GM10248 (cell line): ENCODE results near the gene MXRA5.
"Not testable (repeated sequence)": the region's sequence is repeated elsewhere in the genome, so short reads cannot be mapped to it uniquely, and the experiment has no call there.

Source experiments
- CTCF ChIA-PET: fragments of 300-600 bp; sonication (Branson Sonifier 250); formaldehyde crosslinking; extraction: SDS; loops from one replicate; lab custom pipeline; 2021; ENCODE audit warnings: antibody characterized with exemption; lab: Yijun Ruan, JAX
- POLR2A ChIA-PET: fragments of 350-650 bp; sonication (Branson Sonifier 250); formaldehyde crosslinking; extraction: SDS; loops from one replicate; lab custom pipeline; 2020; ENCODE audit warnings: antibody characterized with exemption; lab: Yijun Ruan, JAX
- DNase-seq: peaks from one replicate; pipeline ENCODE4 v3.0.0; 2012; ENCODE audit errors: extremely low spot score
- CTCF ChIP-seq: IDR thresholded peaks from 2 replicates; pipeline ENCODE4 v1.5.1; 2012; ENCODE audit warnings: mild to moderate bottlenecking, low read depth; ENCODE audit errors: extremely low read depth, missing control alignments, control extremely low read depth

MXRA5 gene

GRCh38 chrX:3379111-3379510, 32.7 kb upstream of the MXRA5 start:
- DNase-seq = no peak
- ChIA-PET POLR2A (no interaction called here), CTCF (no interaction called here)
- TF ChIP-seq CTCF = no peak

GRCh38 chrX:3378156-3378555, 31.7 kb upstream of the MXRA5 start:
- POLR2A ChIA-PET = no interaction called here
- TF ChIP-seq CTCF = no peak
- CTCF ChIA-PET = no interaction called here
- DNase-seq = no peak

GRCh38 chrX:3377560-3377959, 31.1 kb upstream of the MXRA5 start:
- ChIA-PET CTCF (no interaction called here), POLR2A (no interaction called here)
- TF ChIP-seq CTCF = no peak
- DNase-seq = no peak

GRCh38 chrX:3375878-3376508, 29.5 kb upstream of the MXRA5 start:
- CTCF ChIA-PET = not testable (repeated sequence)

GRCh38 chrX:3374108-3374800, 27.8 kb upstream of the MXRA5 start:
- ChIA-PET CTCF (no interaction called here), POLR2A (no interaction called here)
- no peak for DNase-seq
- no peak for TF ChIP-seq CTCF

More at GRCh38 chrX:3375878-3376508, 29.5 kb upstream of the MXRA5 start:
- DNase-seq, POLR2A ChIA-PET: not testable (repeated sequence)

GRCh38 chrX:3371163-3371562, 24.7 kb upstream of the MXRA5 start:
- TF ChIP-seq CTCF = no peak
- DNase-seq = no peak
- ChIA-PET CTCF (no interaction called here), POLR2A (no interaction called here)

- no peak for TF ChIP-seq CTCF
- DNase-seq = no peak
- POLR2A ChIA-PET = no interaction called here
- CTCF ChIA-PET = no interaction called here
Measured at GRCh38 chrX:3370656-3371055, 24.2 kb upstream of the MXRA5 start.
